Activated CD4-positive, CD25-positive, alpha-beta regulatory T cell (primary cell): ENCODE results near the gene CLP1.
"Not testable (repeated sequence)": the region's sequence is repeated elsewhere in the genome, so short reads cannot be mapped to it uniquely, and the experiment has no call there.

Source experiments
- DNase-seq, 4 experiments: peaks; one replicate each; lab custom pipeline; 2025; lab: John Stamatoyannopoulos, UW

CLP1 gene

GRCh38 chr11:57667117-57667735, 9.7 kb downstream of the CLP1 start:
- peak; percentile 78 to 87 (median 83) for DNase-seq

- peak; percentile 97 to 99 (median 98) for DNase-seq
Observed at GRCh38 chr11:57667736-57668433, 10.3 kb downstream of the CLP1 start, which contains the start of gene ZDHHC5. ZDHHC5 (plus strand) TSS chr11:57668114; CDS start chr11:57673091, 4,977 bp downstream.

DNA sequence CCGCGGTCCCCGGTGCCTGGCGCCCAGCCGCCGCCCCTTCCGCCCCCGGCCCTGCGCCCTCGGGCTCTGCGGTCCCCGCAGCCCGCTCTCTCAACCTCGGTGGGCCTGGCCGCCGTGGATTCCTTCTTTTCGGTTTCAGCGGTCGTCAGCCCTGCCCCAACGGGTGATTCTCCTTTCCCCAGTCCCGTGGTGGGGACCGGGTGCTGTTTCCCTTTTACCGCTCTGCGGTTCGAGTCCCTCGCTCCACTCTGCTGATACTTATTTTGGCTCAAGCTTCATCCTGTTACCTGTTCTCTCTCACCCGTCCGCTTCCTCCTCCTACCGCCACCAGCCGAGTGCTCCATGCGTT, 10.8 kb downstream of the CLP1 start:
- peak in 1 of 4 experiments; percentile 26 for DNase-seq

- no peak for DNase-seq
Observed at GRCh38 chr11:57674251-57674650, 16.7 kb downstream of the CLP1 start.

DNA sequence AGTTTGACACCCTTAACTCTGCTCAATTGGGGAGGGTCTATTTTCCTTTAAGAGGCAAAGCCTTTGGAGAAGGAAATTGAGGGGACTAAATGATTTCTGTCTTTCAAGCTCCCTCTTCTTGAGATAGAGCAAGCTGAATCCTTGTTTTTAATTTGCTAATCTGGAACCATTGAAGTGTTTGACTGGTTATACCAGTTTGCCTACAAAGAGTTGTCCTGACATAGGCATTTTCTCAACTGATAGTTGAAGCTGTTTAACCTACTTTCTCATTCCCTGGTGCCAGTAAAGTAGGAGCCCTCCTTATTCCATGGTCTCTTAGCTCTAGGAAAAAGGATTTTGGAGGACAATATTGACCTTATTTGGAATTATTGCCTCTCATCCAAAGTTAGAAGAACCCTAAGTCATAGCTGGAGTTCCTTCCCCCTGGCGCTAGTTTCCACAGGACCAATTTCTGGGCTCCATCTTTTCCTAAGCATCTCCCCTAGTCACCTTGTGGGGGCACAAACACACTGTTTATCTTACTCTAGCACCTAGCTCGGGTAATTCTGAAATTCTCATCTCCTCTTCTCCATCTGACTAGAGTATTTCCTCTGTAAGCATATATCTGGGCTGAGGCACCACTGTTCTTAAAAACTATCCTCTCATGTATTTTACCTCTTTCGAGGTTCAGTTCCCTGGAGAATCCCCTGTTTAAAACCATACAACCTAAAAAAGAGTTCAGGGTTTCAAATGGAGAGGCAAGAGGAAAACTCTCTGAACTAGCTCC, 17.8 kb downstream of the CLP1 start:
- DNase-seq, result no peak

- no peak for DNase-seq
Observed at GRCh38 chr11:57679396-57679795, 21.8 kb downstream of the CLP1 start.

DNA sequence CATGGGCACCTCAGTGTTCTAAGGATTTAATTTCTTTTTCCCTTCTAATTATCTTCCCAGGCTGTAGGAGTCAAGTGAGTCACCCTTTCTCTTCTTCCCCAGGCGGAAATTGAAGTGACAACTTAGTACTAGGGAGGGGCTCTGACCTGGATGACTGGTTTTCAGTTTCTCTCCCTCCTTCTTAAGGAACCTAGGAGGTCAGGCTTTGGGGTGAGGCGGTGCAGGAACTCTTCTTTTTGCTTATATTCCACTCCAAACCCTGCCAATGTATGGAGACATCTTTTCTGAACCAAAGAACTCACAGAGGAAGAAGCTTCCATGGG, 23.0 kb downstream of the CLP1 start:
- DNase-seq, result no peak

DNA sequence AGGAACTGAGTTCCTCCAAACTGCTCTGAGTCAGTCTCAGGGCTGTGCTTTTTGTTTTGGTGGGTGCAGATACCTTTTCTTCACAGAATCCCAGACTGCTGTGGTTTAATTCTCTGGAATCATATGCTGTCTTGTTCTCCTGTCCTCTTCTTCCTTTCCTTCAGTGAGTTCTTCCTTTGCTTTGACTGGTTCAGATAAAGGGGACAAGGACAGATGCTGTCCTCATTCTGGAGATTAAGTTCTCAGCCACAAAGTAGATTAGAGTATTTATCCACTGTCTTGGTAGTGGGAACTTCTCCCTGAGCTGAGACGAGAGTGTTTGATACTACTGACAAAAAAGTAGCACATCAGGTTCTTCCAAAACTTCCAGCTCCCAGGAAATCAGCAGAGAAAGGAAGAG, 23.6 kb downstream of the CLP1 start:
- no peak for DNase-seq

DNA sequence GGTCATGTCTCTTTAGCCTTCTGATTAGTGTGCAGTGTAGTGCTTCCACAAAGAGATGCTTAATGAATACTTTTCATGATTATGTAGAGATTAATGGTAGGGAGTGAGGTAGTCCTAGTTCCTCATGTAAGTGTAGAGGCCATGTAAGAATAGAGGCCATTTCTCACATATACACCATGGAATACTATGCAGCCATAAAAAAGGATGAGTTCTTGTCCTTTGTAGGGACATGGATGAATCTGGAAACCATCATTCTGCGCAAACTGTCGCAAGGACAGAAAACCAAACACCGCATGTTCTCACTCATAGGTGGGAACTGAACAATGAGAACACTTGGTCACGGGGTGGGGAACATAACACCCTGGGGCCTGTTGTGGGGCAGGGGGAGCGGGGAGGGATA, 32.9 kb downstream of the CLP1 start:
- DNase-seq, result not testable (repeated sequence)

- no peak for DNase-seq
Observed at GRCh38 chr11:57698843-57699365, 41.3 kb downstream of the CLP1 start.

- DNase-seq, result no peak
Observed at GRCh38 chr11:57699813-57700212, 42.3 kb downstream of the CLP1 start.

- DNase-seq, result no peak
Observed at GRCh38 chr11:57700425-57700824, 42.9 kb downstream of the CLP1 start.

DNA sequence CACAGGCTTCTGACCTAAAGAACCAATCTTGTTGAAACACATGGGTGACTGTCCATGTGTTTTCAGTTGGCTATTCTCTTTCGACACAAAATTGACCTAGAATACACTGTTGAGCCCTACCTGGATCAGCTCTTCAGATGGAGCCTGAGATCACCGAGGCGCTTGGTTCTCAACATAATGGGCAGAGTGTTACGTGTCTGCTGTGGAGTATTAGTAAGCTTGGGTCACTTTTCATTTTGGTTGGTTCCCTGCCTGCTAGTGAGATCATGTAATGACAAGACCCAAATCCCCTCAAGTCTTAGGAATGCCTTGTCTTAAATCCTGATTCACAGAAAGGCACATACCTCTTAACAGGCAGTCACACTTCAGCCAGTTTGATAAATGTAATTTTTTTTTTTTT, 45.8 kb downstream of the CLP1 start:
- no peak for DNase-seq

GRCh38 chr11:57704932-57705331, 47.4 kb downstream of the CLP1 start:
- no peak for DNase-seq

DNA sequence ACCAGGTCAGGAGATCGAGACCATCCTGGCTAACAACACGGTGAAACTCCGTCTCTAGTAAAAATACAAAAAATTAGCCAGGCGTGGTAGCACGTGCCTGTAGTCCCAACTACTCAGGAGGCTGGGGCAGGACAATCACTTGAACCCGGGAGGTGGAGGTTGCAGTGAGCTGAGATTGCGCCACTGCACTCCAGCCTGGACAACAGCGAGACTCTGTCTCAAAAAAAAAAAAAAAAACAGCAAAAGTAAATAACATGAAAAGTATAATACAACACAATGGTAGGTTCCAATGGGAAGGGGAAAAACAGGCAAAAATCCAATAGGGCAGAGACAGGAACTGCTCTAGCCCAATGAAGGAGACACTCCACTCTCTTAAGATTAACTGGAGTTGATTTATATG, 47.9 kb downstream of the CLP1 start:
- DNase-seq, result not testable (repeated sequence)

- DNase-seq, result no peak
Observed at GRCh38 chr11:57709802-57710367, 52.3 kb downstream of the CLP1 start.
